H1 (cell line): Measurements from ENCODE around the gene SPTAN1. TPM values are rescaled to one million over a fixed set of nuclear protein-coding genes. Genes with fewer than 3 reads are reported as not detected.

ENCODE experiments used
- BRCA1 ChIP-seq: IDR thresholded peaks from 2 replicates; pipeline ENCODE4 v1.6.1; 2012; ENCODE audit warnings: low read depth, low read length, improper control_type of control experiment
- EZH2 ChIP-seq: fragments of 200-600 bp; sonication (generic); IDR thresholded peaks from 2 replicates; pipeline ENCODE4 v1.7.1; 2012; ENCODE audit warnings: low read depth, mild to moderate bottlenecking, moderate library complexity, low read length, inconsistent platforms; ENCODE audit not compliant: severe bottlenecking
- HDAC6 ChIP-seq: IDR thresholded peaks from one replicate; pipeline ENCODE4 v1.7.1; 2012; ENCODE audit warnings: low read depth, mild to moderate bottlenecking, inconsistent platforms, low read length, moderate library complexity
- NANOG ChIP-seq: IDR thresholded peaks from 2 replicates; pipeline ENCODE4 v1.6.1; 2011; ENCODE audit warnings: low read length, low read depth, mild to moderate bottlenecking, inconsistent platforms; ENCODE audit not compliant: insufficient read depth, poor library complexity, severe bottlenecking
- NRF1 ChIP-seq: IDR thresholded peaks from 2 replicates; pipeline ENCODE4 v1.6.1; 2011; ENCODE audit warnings: mild to moderate bottlenecking, low read depth, low read length, improper control_type of control experiment
- polyA plus RNA-seq, 7 experiments: library from polyadenylated mRNA; depleted of rRNA in 3 of 7; stranded (reverse) in 5 of 7; unstranded in 2 of 7; fragments of >200 nt in 5 of 7; fragments of 200-250 nt in 2 of 7; gene quantifications; 1 replicate in 5 of 7; 2 replicates in 1 of 7; 4 replicates in 1 of 7; pipeline versions ENCODE4 v1.2.1 to v1.2.3, GENCODE V29; 2011 to 2013; ENCODE audit warnings: missing spikeins in 2 of 7, mixed read lengths in 2 of 7
- total RNA-seq: library from RNA; stranded (reverse); fragmentation: NEBNext Ultra II Directional; extraction: Animal tissue kit (Norgen Biotek cat#: 25700); gene quantifications from 2 replicates; pipeline ENCODE4 v1.2.1, GENCODE V29; 2021

Gene SPTAN1
- total and polyA plus RNA-seq, 2 of the 8 experiments (the other 6 are each of a cell fraction or from before 2014, with no cell fraction given) = 182 to 216 TPM

DNA sequence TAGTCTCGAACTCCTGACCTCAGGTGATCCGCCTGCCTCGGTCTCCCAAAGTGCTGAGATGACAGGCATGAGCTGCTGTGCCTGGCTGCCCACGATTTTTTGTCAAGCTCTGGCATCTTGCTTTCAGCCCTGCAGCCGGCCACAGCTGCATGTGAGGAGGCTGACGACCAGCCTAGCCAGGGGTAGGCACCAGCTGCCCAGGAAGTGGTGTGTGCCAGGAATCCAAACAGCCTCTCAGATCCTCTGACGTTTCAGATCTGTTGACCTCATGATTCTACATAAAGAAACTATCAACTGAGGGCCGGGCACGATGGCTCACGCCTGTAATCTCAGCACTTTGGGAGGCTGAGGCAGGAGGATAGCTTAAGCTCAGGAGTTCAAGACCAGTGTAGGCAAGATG lies 85.3 kb downstream of the SPTAN1 start (continued):
- TF ChIP-seq EZH2 (no peak), NANOG (no peak), BRCA1 (no peak), HDAC6 (no peak), NRF1 (no peak)
